AG04450 (cell line): ENCODE data around the gene NOL3. TPM values are rescaled to one million over a fixed set of nuclear protein-coding genes. Genes with fewer than 3 reads are reported as not detected.
A peak's percentile ranks its signal among the peaks of the same experiment; 100 is the strongest.

Experiments
- CTCF ChIA-PET: fragments of 300-600, 350-600 bp; formaldehyde crosslinking; extraction: SDS; loops from one replicate; lab custom pipeline; 2022; ENCODE audit warnings: antibody characterized with exemption, inconsistent platforms; lab: Charles Lee
- POLR2A ChIA-PET: fragments of 350-600 bp; formaldehyde crosslinking; extraction: SDS; loops from one replicate; lab custom pipeline; 2021; ENCODE audit warnings: antibody characterized with exemption, inconsistent platforms; lab: Yijun Ruan, JAX
- DNase-seq: peaks from one replicate; pipeline ENCODE4 v3.0.0-alpha.2; 2011; ENCODE audit warnings: low read depth, low spot score
- H3K27ac ChIP-seq: one replicate; pipeline ENCODE4 v1.5.1; 2012; ENCODE audit warnings: low read depth, low read length, control low read depth
- H3K27me3 ChIP-seq: one replicate; pipeline ENCODE4 v1.6.0; 2012; ENCODE audit warnings: low read length; ENCODE audit not compliant: control insufficient read depth, insufficient read depth
- H3K4me3 ChIP-seq: 2 replicates; pipeline ENCODE4 v1.5.1; 2011; ENCODE audit warnings: mild to moderate bottlenecking, low read depth, low read length, control low read depth
- H3K9me3 ChIP-seq: 2 replicates; pipeline ENCODE4 v1.5.1; 2012; ENCODE audit warnings: low read length; ENCODE audit not compliant: control insufficient read depth, insufficient read depth
- CTCF ChIP-seq: IDR thresholded peaks from 2 replicates; pipeline ENCODE4 v1.5.1; 2011; ENCODE audit warnings: low read depth, low read length, control low read depth, inconsistent platforms
- polyA plus RNA-seq: library from polyadenylated mRNA; depleted of rRNA; stranded (reverse); fragments of >200 nt; gene quantifications from 2 replicates; pipeline ENCODE4 v1.2.3, GENCODE V29; 2011

Gene NOL3
- polyA plus RNA-seq, 1 experiment = 8.2 TPM

- Histone ChIP-seq H3K27ac (peak within 1 kb of the TSS; percentile 88), H3K4me3 (peak within 1 kb of the TSS; percentile 71), H3K27me3 (no peaks in the 10 kb centered on the region), H3K9me3 (no peaks in the 10 kb centered on the region; the same call in 1 of the 2 replicates)
- TF ChIP-seq CTCF = no peak
- CTCF ChIA-PET = interaction anchor here (0.5 to 2.1 kb wide), 9 partner anchors 11 to 236 kb away, joined by 3 to 16 read pairs (median 4); no protein-coding TSS in a partner anchor
- POLR2A ChIA-PET = interaction anchor here (0.6 kb wide), 1 partner anchor 82 kb away, joined by 6 read pairs; no protein-coding TSS in a partner anchor
- DNase-seq = peak; percentile 90
These were observed 13.5 kb downstream of the NOL3 start, which contains the start of gene MATCAP1 for GRCh38 chr16:67183627-67184452. Gene MATCAP1 (minus strand): TSS chr16:67183963. CDS start chr16:67180610, 3,353 bp downstream.

- no peak for DNase-seq
- Histone ChIP-seq H3K27me3 (no peaks in the 10 kb centered on the region), H3K9me3 (no peaks in the 10 kb centered on the region; the same call in 1 of the 2 replicates), H3K4me3 (peak overlapping the region; percentile 71), H3K27ac (no peak overlapping the region)
- TF ChIP-seq CTCF = no peak
- ChIA-PET CTCF (interaction anchor here (0.6 to 1.9 kb wide), 17 partner anchors 9 to 938 kb away, joined by 3 to 18 read pairs (median 5); no protein-coding TSS in a partner anchor), POLR2A (interaction anchor here (0.9 to 1.2 kb wide), 5 partner anchors 14 to 65 kb away, joined by 3 to 5 read pairs (median 3); partner anchors contain the start of genes B3GNT9, NOL3, SLC9A5 and TMEM208)
These were observed 14.2 kb downstream of the NOL3 start for GRCh38 chr16:67184453-67184994.

GRCh38 chr16:67184995-67185650 is 14.8 kb downstream of the NOL3 start:
- H3K9me3 ChIP-seq = no peaks in the 10 kb centered on the region; the same call in 1 of the 2 replicates
- H3K4me3 ChIP-seq = no peak overlapping the region
- DNase-seq = peak; percentile 79
- no peaks in the 10 kb centered on the region for H3K27me3 ChIP-seq
- CTCF ChIA-PET = interaction anchor here (0.6 to 1.9 kb wide), 21 partner anchors 9 to 938 kb away, joined by 3 to 18 read pairs (median 4); no protein-coding TSS in a partner anchor
- POLR2A ChIA-PET = interaction anchor here (0.5 to 1.2 kb wide), 9 partner anchors 12 to 79 kb away, joined by 3 to 5 read pairs (median 3); partner anchors contain the start of genes B3GNT9, NOL3, SLC9A5 and TMEM208
- TF ChIP-seq CTCF = peak; percentile 88
- H3K27ac ChIP-seq = no peak overlapping the region

- H3K27me3 ChIP-seq = no peaks in the 10 kb centered on the region
- H3K9me3 ChIP-seq = no peaks in the 10 kb centered on the region; the same call in 1 of the 2 replicates
- DNase-seq = no peak
- CTCF ChIA-PET = interaction anchor here (0.7 to 1.9 kb wide), 14 partner anchors 10 to 232 kb away, joined by 3 to 18 read pairs (median 6); no protein-coding TSS in a partner anchor
- POLR2A ChIA-PET = interaction anchor here (0.5 to 1.2 kb wide), 8 partner anchors 13 to 78 kb away, joined by 3 to 5 read pairs (median 3); partner anchors contain the start of genes B3GNT9, NOL3 and SLC9A5
- 0 out of 2 replicates have a peak overlapping the region, but pooled peaks have one; percentile 18 for H3K4me3 ChIP-seq
- no peak overlapping the region for H3K27ac ChIP-seq
- no peak for TF ChIP-seq CTCF
These were observed 15.4 kb downstream of the NOL3 start for GRCh38 chr16:67185651-67186134.
